ENCODE data around the gene SIPA1L2.

- TF ChIP-seq CTCF (IDR thresholded peaks at IDR 0.05 in 8 of 11, conservative IDR thresholded peaks at IDR 0.05 in 3 of 11) (no peak), POLR2AphosphoS5 (IDR thresholded peaks at IDR 0.05) (no peak), POLR2A (IDR thresholded peaks at IDR 0.05) (no peak)
These were observed 5.3 kb upstream of the SIPA1L2 start for GRCh38 chr1:232635279-232635678.

All from spleen (tissue), 7 donors.